ENCODE results near the gene TBC1D19. TPM values are rescaled to one million over a fixed set of nuclear protein-coding genes. Genes with fewer than 3 reads are reported as not detected.

TBC1D19 gene
- polyA plus RNA-seq, 1 experiment = 8.3 TPM

- no peak for DNase-seq (ENCODE audit: low read depth)
- H3K36me3 ChIP-seq (ENCODE audit: control insufficient read depth, insufficient read depth, low read length) = no peaks in the 10 kb centered on the region
- POLR2A ChIA-PET = no interaction called here
- TF ChIP-seq CTCF (IDR thresholded peaks at IDR 0.05; ENCODE audit: insufficient read depth, low read depth, low read length) = no peak
- no peaks in the 10 kb centered on the region for H3K27me3 ChIP-seq (ENCODE audit: control insufficient read depth, insufficient read depth, low read length)
- CTCF ChIA-PET = no interaction called here
- H3K4me3 ChIP-seq (ENCODE audit: low read depth, low read length) = no peak overlapping the region
Measured at GRCh38 chr4:26596843-26597242, 13.0 kb downstream of the TBC1D19 start.

- H3K27me3 ChIP-seq (ENCODE audit: control insufficient read depth, insufficient read depth, low read length) = no peaks in the 10 kb centered on the region
- POLR2A ChIA-PET = no interaction called here
- no peak overlapping the region for H3K4me3 ChIP-seq (ENCODE audit: low read depth, low read length)
- no peak for DNase-seq (ENCODE audit: low read depth)
- CTCF ChIA-PET = interaction anchor here (1.3 kb wide), 1 partner anchor 17 kb away, joined by 3 read pairs; the partner anchor contains the start of gene TBC1D19
- H3K36me3 ChIP-seq (ENCODE audit: control insufficient read depth, insufficient read depth, low read length) = no peaks in the 10 kb centered on the region
- TF ChIP-seq CTCF (IDR thresholded peaks at IDR 0.05; ENCODE audit: insufficient read depth, low read depth, low read length) = no peak
Measured at GRCh38 chr4:26601204-26601603, 17.3 kb downstream of the TBC1D19 start.

- Histone ChIP-seq H3K27me3 (ENCODE audit: control insufficient read depth, insufficient read depth, low read length) (no peaks in the 10 kb centered on the region), H3K36me3 (ENCODE audit: control insufficient read depth, insufficient read depth, low read length) (no peaks in the 10 kb centered on the region), H3K4me3 (ENCODE audit: low read depth, low read length) (no peak overlapping the region)
- ChIA-PET POLR2A (no interaction called here), CTCF (no interaction called here)
- no peak for DNase-seq (ENCODE audit: low read depth)
- no peak for TF ChIP-seq CTCF (IDR thresholded peaks at IDR 0.05; ENCODE audit: insufficient read depth, low read depth, low read length)
Measured at GRCh38 chr4:26607776-26608175, 23.9 kb downstream of the TBC1D19 start.

GRCh38 chr4:26609391-26609790, 25.5 kb downstream of the TBC1D19 start:
- CTCF ChIA-PET = interaction anchor here (1.3 kb wide), 1 partner anchor 150 kb away, joined by 4 read pairs; no protein-coding TSS in a partner anchor
- no peaks in the 10 kb centered on the region for H3K36me3 ChIP-seq (ENCODE audit: control insufficient read depth, insufficient read depth, low read length)
- no peak overlapping the region for H3K4me3 ChIP-seq (ENCODE audit: low read depth, low read length)
- no peak for TF ChIP-seq CTCF (IDR thresholded peaks at IDR 0.05; ENCODE audit: insufficient read depth, low read depth, low read length)
- DNase-seq (ENCODE audit: low read depth) = no peak
- H3K27me3 ChIP-seq (ENCODE audit: control insufficient read depth, insufficient read depth, low read length) = no peaks in the 10 kb centered on the region
- POLR2A ChIA-PET = no interaction called here

GRCh38 chr4:26609868-26610267, 26.0 kb downstream of the TBC1D19 start:
- Histone ChIP-seq H3K4me3 (ENCODE audit: low read depth, low read length) (no peak overlapping the region), H3K27me3 (ENCODE audit: control insufficient read depth, insufficient read depth, low read length) (no peaks in the 10 kb centered on the region), H3K36me3 (ENCODE audit: control insufficient read depth, insufficient read depth, low read length) (no peaks in the 10 kb centered on the region)
- TF ChIP-seq CTCF (IDR thresholded peaks at IDR 0.05; ENCODE audit: insufficient read depth, low read depth, low read length) = no peak
- CTCF ChIA-PET = interaction anchor here (1.3 kb wide), 1 partner anchor 151 kb away, joined by 4 read pairs; no protein-coding TSS in a partner anchor
- DNase-seq (ENCODE audit: low read depth) = no peak
- POLR2A ChIA-PET = no interaction called here
